Bone marrow (tissue), 2 donors: ENCODE data around the gene P4HB.

ENCODE experiments used
- DNase-seq, 2 donors: peaks; one replicate each; lab custom pipeline; 2025; lab: John Stamatoyannopoulos, UW

P4HB gene

DNA sequence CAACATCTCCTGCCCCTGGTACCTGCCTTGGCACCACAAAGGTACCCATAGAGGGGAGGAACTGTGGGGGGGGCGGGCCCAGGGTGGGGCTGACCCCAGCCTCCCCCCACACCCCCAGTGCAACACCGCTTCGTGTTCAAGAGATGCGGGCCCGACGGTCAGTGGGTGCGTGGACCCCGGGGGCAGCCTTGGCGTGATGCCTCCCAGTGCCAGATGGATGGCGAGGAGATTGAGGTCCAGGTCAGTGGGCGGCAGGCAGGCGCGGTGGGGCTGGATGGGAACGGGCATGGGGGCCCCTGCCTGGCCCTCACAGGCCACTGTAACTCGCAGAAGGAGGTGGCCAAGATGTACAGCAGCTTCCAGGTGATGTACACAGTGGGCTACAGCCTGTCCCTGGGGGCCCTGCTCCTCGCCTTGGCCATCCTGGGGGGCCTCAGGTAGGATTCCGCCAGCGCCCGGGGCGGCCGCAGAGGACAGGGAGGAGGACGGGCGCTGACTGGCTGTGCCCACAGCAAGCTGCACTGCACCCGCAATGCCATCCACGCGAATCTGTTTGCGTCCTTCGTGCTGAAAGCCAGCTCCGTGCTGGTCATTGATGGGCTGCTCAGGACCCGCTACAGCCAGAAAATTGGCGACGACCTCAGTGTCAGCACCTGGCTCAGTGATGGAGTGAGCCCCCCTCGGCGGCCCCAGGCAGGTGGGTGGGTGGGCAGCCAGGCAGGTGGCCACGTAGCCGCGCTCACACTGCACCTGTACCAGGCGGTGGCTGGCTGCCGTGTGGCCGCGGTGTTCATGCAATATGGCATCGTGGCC is 49.2 kb downstream of the P4HB start:
- no peak for DNase-seq

DNA sequence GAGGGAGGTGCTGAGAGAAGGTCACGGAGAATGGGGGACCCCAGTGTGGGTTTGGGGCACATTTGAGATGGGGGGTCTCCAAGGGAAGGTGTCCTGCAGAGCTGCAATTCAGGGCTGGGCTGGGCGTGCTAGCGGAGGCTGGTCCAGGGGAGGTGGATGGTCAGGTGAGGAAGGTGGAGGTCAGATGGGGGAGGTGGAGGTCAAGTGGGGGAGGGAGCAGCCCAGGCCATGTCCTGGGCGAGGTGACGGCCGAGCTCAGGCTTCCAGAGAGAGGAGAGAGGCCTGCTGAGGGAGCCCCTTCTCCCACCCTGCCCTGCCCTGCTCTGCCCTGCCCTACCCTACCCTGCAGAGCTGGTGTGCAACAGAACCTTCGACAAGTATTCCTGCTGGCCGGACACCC is 49.9 kb downstream of the P4HB start:
- no peak for DNase-seq

DNA sequence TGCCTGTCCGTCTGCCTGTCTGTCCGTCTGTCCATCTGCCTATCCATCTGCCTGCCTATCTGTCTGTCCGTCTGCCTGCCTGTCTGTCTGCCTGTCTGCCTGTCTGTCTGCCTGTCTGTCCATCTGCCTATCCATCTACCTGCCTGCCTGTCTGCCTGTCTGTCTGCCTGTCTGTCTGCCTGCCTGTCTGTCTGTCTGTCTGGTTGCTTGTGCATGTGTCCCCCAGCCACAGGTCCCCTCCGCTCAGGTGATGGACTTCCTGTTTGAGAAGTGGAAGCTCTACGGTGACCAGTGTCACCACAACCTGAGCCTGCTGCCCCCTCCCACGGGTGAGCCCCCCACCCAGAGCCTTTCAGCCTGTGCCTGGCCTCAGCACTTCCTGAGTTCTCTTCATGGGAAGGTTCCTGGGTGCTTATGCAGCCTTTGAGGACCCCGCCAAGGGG is 50.8 kb downstream of the P4HB start:
- no peak for DNase-seq

DNA sequence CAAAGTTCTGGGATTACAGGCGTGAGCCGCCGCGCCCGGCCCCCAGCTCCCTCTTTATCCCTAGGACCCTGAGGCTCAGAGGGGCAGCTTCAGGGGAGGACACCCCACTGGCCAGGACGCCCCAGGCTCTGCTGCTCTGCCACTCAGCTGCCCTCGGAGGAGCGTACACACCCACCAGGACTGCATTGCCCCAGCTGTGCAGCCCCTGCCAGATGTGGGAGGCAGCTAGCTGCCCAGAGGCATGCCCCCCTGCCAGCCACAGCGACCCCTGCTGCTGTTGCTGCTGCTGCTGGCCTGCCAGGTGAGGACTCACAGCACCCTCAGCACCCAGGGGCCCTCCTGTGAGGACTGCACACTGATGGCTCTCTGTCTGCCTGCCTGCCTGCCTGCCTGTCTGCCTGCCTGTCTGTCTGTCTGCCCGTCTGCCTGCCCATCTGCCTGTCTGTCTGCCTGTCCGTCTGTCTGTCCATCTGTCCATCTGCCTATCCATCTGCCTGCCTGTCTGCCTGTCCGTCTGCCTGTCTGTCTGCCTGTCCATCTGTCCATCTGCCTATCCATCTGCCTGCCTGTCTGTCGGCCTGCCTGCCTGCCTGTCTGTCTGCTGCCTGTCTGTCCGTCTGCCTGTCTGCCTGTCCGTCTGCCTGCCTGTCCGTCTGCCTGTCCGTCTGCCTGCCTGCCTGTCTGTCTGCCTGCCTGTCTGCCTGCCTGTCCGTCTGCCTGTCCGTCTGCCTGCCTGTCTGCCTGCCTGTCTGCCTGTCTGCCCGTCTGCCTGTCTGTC is 51.4 kb downstream of the P4HB start:
- no peak for DNase-seq

DNA sequence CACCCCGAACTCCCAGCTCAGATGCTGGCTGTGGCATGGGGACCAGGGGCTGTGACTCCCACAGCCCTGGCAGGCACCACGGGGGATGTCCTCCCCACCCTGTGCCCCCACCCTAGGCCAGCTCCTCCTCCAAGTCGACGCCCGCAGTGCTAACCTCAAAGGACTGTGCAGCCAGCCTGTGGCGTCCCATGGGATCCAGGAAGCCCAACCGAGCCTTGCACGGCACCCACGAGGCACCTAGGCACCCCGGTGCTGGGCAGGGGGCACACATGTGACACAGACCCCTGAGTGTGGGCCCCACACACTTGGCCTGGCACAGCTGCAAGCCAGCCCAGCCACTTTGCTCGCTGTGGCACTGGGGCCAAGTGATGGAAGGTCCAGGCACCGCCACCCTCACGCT is 52.5 kb downstream of the P4HB start:
- DNase-seq, result no peak

DNA sequence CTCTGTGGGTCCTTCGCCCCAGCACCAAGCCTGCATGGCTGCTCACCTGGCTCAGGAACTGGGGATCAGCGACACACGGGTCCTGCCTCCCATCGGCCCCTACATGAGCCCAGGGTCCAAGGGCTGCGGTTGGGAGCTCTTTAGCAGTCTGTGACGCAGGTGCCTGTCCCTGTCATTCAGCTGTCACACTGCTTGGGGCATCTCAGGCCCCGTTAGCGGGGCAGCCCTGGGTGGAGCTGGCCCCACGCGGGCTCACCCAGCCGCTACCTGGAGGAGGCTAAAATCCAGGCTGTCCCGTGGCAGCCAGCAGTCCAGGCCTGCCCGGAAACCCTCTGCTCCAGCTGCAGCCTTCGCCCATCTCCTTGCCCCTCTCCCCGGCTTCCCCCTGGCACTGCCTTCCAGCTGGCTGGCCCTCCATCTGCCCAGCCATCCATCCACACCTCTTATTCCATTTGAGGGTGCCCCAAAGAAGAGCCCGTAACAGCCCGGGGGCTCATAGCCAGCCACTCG is 53.1 kb downstream of the P4HB start:
- no peak for DNase-seq

DNA sequence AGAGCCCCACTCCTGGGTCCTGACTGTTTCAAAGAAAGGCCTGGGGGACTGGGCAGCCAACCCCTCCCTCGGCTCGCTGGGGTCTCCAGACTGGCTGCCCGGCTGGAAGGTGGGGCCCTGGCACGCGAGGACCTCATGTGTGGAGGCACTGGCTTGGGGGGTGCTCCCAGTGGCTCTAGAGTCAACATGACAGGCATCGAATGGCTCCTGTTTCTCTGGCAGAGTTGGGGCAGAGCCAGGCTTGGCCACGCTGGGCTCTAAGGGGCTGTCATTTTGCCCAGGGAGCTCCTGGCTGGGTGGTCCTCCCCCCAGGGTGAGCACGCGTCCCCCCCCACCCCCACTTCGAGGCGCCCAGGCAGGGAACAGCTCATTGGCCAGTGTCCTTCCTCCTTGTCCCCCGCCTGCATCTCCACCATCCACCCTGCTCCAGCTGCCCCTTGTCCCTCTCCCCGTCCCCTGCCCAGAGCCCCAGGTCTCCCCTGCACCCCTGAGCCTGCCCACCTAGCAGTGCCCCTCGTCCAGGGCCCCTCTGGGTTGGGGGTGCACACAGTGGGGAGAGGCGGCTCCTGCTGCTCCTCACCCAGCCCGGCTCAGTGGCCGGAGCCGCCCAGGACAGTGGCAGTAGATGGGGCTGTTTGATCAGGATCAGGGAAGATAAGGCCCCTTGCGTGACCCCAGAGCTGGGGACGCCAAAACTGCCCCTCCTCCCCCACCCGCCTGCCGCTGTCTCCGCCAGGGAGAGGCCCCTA is 53.7 kb downstream of the P4HB start:
- no peak for DNase-seq

DNA sequence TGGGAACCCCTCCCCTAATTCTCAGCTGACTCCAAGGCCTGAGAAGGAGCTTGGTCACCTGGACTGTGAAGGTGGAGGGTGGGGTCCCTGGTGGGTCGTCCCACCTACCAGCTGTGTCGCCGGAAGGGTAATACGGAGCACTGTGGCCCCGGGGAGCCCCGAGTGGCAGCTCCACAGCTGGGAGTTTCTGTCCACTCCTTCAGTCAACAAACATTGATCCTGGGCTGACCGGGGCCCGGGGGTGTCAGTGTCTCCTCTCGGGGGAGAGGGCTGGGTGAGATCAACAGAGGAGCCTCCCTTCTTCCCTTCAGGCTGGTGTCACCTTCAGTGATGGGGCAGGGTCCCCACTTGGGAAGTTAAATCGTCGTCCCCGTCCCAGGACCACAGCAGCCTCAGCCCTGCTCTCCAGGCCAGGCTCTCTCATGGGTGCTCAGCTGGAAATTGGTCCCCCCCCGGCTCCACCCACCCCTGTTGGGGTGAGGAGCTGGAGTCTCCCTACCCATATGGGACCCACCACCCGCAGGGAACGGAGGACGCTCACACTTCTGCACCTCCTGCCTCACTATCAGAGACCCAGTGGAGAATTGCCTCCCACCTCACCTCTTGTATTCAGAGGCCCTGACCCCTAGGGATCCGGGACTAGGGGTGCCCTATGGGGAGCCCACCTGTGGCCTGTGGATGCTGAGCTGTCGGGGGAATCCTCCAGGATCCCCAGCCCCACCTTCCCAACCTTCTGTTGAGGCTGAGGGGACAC is 54.5 kb downstream of the P4HB start:
- DNase-seq, result no peak

DNA sequence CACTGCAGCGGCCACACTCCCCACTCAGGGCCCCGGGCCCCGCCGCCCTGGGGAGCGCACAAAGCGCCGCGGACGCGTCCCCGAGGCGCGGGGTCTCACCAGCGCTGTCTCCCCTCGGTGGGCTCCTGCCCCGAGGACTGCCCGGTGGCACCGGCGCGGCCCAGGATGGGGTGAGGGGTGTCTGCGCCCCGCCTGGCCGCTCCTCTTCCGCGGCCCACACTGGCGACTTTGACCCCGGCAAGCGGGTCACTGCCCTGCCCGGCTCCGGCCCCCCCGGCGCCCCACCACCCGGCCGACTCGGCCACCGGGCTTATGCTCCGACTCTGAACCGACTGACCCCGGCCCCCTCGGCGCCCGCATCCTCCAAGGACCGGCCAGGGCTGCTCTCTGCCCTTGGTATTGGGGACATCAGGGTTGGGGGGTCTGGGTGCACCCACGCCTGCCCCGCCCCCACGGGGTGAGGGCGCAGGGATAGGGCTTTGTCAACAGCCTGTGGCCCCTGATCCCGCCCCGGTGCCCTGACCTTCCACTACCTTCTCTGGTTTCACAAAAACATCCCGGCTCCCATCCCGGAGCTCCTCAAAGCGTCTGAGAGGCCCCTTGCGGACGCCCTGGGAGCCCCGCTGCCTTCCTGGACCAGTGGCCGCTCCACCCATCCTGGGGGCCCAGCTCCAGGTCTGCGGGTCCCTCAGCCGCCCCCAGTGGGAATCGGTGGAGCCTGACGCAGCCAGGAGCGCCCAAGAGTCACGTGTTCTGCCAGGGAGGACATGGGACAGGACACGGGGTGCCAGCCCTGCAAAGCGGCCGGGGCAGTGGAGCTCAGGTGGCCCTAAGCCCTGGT is 55.6 kb downstream of the P4HB start:
- DNase-seq, result no peak

DNA sequence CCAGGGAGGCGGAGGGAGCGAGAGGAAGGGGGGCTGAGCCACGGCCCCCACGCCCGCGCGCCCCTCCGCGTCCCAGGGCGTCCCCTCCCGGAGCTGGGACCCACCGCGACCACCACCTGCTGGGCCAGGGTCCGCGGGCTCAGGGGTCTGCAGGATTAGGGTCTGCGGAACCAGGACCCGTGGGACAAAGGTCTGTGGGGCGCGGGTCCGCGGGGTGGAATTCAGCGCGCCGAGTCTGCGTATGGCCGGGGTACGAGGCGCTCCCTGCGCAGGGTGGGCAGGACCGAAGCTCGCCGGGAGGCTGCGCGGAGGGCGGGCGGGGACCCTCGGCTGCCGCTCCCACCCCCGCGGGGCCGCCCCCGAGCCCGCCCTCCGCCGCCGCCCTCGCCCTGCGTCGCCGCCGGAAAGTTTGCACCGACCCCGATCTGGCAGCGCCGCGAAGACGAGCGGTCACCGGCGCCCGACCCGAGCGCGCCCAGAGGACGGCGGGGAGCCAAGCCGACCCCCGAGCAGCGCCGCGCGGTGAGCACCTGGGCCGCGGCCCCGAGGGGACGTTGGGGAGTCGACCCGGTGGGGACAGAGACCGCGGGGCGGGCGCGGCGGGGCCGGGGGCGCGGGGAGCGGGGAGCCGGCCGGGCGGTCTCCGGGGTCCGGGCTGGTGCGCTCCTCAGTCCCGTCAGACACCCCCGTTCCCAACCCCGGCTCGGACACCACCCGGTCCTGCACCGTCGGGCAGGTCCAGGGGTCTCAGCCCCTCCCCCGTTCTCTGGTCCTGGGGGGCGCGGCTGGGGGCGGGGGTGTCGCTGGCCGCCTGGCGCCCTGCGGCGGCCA is 56.4 kb downstream of the P4HB start, which contains the start of gene GCGR:
Gene GCGR, plus strand, starts transcription at position 423 of the 831 bp plus-strand sequence. CDS start 4,869 bp downstream, outside the sequence.
- DNase-seq, result no peak

DNA sequence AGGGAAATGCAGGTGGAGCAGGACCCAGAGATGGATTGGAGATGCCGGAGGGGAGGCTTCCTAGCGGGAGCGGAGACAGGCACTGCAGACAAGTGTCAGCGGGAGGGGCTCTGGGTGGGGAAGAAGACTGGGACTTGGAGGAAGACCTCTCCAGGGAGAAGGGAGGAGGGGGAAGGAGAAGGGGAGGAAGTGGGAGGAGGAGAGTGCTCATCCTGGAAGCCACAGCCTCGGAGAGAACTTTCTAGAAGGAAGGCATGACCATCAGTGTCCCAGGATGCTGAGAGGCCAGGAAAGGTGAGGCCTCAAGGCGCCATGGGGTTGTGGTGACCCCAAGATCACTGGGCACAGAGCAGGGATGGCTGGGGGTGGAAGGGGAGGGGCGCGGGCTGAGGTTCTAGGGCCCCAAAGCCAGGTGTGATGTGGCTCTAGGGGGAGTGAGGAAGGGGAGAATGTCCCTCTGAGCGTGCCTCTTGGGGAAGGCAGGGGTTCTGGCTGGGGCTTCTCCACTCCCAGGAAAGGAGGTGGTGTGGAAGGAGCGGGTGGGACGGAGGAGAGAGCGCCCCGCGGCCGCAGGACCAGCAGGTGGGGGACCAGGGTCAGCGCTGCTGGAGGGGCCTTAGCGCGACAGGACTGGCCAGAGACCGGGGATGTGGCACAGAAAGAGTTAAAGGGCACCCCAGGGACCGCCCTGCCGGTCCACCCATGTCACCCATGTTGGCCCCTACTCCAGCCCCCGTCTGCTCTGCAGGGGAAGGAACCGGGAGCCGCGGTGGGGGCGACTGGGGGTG is 57.3 kb downstream of the P4HB start:
- no peak for DNase-seq

DNA sequence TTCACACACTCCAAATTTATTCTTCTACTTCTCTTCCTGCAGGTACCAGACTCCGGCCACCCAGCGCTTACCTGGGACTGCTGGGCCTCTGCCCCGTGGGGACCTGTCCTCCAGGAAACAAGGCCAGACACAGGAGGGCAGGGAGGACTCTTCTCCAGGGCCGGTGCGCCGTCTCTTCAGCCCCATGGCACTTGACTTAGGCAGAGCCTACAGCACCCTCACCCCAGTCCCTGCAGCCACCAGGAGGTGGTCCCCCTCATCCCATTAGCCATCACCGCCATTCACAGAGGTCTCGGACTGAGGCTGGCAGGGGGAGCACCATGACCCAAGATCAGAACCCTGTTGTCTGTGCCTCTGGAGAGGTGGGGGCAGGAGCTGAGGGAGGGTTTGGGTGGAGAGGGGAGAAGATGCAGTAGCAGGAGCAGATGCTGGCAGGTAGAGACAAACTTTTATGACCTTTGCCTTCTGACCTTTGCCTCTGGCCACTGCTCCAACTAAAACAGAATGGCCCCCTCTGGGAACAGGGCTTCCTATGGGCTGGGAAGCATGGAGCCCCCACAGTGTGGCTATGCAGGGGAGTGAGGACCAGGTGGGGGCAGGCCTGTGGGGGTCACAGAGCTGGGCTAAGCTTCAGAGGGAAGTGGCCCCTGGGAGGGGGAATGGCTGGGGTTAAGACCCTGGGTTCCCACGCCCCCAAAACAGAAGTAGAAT is 58.1 kb downstream of the P4HB start:
- DNase-seq, result no peak

DNA sequence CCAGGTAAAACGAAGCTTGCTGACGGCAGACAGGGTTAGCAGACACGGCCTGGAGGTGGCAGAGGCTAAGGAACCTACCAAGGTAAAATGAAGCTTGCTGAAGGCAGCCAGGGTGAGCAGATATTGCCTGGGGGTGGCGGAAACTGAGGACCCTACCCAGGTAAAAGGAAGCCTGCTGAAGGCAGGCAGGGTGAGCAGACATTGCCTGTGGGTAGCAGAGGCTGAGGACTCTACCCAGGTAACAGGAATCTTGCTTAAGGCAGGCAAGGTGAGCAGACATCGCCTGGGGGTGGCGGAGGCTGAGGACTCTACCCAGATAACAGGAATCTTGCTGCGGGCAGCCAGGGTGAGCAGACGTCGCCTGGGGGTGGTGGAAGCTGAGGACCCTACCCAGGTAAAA is 59.0 kb downstream of the P4HB start:
- no peak for DNase-seq

DNA sequence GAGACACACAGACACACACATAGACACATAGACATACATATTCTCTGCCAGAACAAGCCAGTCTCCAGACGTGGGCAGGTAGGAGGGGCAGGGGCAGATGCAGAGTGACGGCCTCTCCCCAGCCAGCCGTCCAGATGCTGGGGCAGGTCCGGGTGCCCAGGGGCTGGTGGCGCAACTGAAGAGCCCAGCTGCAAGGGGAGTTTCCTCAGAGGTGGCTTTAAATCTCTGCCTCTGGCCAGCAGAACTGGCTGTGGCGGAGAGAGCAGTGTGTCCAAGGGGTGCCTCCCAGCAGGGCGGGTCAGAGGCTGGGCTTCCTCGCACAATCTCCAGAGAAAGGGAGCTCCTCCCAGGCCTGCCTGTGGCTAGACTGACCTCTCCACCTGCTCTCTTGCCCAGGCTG is 65.8 kb downstream of the P4HB start:
- DNase-seq, result no peak

DNA sequence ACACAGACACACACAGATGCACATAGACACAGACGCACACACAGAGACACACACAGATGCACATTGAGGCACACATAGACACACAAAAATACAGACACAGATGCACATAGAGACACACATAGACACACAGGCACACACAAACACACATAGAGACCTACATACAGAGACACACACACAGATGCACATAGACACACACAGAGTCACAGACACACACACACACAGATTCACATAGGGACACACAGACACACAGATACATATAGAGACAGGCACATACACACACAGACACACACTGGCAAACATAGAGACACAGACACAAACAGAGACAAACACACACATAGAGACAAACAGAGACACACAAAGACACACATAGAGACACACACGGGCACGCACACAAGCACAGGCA is 66.3 kb downstream of the P4HB start:
- no peak for DNase-seq
